ENCODE measurements around the gene CPAMD8.
"Not testable (repeated sequence)": the region's sequence is repeated elsewhere in the genome, so short reads cannot be mapped to it uniquely, and the experiment has no call there.

The CPAMD8 gene

DNA sequence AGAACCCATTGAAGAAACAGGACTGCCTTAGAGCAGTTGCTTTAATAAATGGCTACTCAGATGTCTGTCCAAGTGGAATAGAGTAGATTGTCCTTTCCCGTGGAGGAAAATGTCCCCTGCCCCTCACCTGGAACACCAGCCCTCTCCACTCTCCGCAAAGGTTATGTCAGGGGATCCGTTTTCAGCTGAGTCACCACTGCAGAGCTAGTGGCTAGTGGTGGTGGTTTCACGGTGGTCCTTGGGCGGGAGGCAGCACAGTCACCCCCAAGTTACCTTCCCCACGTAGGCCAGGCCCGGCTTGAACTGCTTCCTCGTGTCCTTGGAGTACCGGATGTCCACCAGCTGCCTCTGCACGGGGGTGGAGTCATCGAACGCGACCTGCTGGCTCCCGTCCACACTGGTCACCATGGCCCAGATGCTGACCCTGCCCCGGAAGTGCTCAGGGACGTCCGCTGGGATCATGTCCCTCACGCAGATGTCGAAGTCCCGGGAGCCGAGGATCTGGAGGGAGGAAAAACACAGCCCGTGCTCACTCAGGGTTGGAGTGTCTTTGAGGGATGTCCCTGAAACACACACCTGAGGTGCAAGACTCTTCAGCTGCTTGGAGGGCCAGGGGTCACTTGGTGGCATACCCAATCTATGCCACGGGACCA is 29.6 kb downstream of the CPAMD8 start:
- not testable (repeated sequence) for DNase-seq

GRCh38 chr19:16988661-16989060 is 37.9 kb downstream of the CPAMD8 start:
- no peak for DNase-seq

- no peak for DNase-seq
These were observed 41.2 kb downstream of the CPAMD8 start for GRCh38 chr19:16985403-16985802.

- DNase-seq: not testable (repeated sequence)
These were observed 44.0 kb downstream of the CPAMD8 start for GRCh38 chr19:16982586-16982985.

- DNase-seq: no peak
These were observed 47.5 kb downstream of the CPAMD8 start for GRCh38 chr19:16978839-16979802.

- DNase-seq: no peak
These were observed 48.5 kb downstream of the CPAMD8 start for GRCh38 chr19:16978156-16978555.

GRCh38 chr19:16977306-16977705 is 49.3 kb downstream of the CPAMD8 start:
- no peak for DNase-seq

DNA sequence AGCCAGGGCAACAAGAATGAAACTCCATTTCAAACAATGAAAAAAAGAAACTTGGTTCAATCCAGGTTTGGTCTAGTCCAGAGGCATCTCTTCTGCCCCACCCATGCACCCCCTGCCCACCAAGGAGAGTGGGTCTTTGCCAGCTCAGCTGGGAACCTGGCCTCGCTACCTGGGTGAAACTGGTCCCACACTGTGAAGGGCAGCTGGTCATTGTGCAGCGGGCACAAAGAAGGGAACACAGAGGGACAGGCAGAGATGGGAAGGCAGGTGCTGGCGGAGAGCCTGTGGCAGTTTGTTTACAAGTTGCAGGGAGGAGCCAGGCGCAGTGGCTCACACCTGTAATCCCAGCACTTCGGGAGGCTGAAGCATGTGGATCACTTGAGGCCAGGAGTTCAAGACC is 50.2 kb downstream of the CPAMD8 start:
- no peak for DNase-seq

DNA sequence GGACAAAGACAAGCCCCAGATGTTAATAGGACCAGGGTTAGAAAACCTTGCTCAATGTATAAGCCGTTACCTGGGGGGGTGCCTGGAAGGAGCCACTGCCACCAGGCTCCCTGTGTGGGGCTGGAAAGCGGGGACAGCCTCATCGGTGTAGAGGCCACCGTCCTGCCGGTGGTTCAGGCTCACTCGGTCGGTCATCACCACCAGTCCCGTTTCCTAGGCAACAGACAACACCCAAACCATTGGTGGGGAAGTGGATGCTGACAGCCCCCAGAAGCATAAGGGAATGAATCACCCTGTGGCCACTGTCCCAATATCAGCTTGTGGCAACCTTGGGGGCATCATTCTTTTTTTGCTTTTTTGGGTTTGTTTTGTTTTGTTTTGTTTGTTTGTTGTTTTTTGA is 55.8 kb downstream of the CPAMD8 start:
- DNase-seq: no peak

GRCh38 chr19:16969135-16969534 is 57.5 kb downstream of the CPAMD8 start:
- DNase-seq: no peak

- DNase-seq: not testable (repeated sequence)
These were observed 65.4 kb downstream of the CPAMD8 start for GRCh38 chr19:16960996-16961822.

DNA sequence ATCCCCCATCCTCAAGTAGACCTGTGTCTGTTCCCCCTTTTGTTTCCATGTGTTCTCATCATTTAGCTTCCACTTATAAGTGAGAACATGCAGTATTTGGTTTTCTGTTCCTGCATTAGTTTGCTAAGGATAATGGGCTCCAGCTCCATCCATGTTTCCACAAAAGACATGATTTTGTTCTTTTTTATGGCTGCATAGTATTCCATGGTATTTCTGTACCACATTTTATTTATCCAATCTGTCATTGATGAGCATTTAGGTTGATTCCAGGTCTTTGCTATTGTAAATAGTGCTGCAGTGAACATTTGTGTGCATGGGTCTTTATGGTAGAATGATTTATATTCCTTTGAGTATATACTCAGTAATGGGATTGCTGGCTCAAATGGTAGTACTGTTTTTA is 68.3 kb downstream of the CPAMD8 start:
- DNase-seq: not testable (repeated sequence)

GRCh38 chr19:16957855-16958254 is 68.8 kb downstream of the CPAMD8 start:
- DNase-seq: no peak

DNA sequence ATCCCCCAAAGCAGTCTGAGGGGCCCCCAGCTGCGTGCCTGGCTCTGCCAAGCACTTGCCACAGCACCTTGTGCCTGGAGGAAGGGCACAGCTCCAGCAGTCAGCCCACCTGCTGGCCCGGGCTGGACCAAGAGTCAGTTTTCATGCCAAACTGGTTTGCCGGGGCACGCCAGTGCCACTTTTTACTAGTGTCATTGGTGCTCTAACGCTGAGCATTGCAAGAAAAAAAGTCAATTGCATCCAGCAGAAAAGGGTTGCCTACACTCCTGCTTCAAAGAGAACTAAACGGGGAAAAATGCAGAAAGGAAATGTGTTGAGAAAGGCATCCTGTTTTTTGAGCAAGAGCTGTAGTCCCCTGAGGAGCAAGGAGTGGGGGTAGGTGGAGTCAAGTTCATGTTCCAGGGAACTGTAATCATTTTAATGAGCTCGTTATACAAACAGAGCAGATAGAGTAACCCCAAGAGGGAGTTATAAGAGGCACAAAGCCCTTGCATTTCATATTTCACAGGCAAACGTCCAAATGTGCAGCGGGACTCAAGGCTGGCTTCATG is 69.4 kb downstream of the CPAMD8 start:
- no peak for DNase-seq

GRCh38 chr19:16955161-16955560 is 71.4 kb downstream of the CPAMD8 start:
- no peak for DNase-seq

DNA sequence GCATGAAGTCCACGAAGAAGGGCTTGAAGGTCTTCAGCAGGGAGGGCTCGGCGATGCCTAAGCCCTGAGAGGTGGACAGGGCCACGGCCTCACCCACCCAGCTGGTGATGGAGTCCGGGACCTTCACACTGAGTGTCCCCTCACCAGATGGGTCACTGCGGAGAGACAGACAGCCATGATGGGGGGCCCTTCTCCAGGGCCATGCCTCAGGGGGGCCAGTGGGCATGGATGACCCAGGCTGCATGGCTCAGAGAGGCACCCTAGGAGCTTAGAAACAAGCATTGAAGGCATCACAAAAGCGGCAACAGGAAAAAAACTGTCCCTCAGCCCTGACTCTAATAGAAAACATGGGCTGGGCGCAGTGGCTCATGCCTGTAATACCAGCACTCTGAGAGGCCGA is 74.6 kb downstream of the CPAMD8 start:
- no peak for DNase-seq

DNA sequence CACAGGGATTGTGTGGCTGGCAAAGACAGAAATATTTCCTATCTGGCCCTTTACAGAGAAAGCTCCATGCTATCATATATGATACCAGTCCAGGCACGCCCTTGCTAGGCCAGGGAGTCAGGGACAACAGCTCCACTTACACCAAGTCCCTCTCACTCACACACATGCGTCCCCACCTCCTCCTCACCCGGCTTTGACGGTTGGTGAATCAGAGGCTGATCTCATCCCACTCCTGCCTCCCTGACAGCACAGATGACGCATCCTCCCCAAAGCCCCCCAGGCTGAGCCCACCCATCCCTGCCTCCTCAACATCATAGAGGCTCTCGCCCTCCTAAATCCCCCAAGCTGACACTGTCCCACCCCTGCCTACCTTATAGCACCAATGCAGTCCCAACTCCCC is 75.1 kb downstream of the CPAMD8 start:
- no peak for DNase-seq

GRCh38 chr19:16949496-16950023 is 77.0 kb downstream of the CPAMD8 start:
- DNase-seq: no peak

- no peak for DNase-seq
These were observed 79.4 kb downstream of the CPAMD8 start for GRCh38 chr19:16946951-16947940.

- DNase-seq: no peak
These were observed 80.7 kb downstream of the CPAMD8 start for GRCh38 chr19:16945762-16946465.

DNA sequence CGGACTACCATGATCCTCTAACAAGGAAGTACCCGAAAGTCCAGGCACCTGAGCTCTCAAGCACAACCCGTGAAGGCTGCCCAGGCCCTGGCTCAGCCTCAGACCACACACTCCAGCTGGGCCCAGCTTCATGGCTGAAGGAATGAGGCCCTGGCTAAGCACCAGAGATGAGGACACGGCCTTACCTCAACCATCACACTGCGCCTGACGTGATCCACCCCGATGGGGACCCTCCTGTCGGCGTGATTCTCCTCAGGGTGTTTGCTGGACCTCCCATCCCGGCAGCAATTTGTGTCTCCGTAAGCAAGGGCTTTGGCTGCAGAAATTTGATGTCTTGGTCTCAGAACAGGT is 81.3 kb downstream of the CPAMD8 start:
- DNase-seq: no peak
